22Rv1 (cell line): ENCODE measurements around the gene CRAMP1.

ENCODE experiments used
- CTCF ChIP-seq: fragments of 450-650 bp; IDR thresholded peaks from 2 replicates; pipeline ENCODE4 v1.5.1; 2017; ENCODE audit warnings: mild to moderate bottlenecking
- ZFX ChIP-seq: fragments of 450-650 bp; IDR thresholded peaks from 2 replicates; pipeline ENCODE4 v1.6.1; 2017; ENCODE audit warnings: antibody characterized with exemption, borderline replicate concordance

- TF ChIP-seq CTCF: no peak
- no peak for TF ChIP-seq ZFX
These were observed 109.2 kb downstream of the CRAMP1 start for GRCh38 chr16:1721372-1721771.
